ENCODE results near the gene IFNGR1.
"Not testable (repeated sequence)": the region's sequence is repeated elsewhere in the genome, so short reads cannot be mapped to it uniquely, and the experiment has no call there.

IFNGR1 gene

DNA sequence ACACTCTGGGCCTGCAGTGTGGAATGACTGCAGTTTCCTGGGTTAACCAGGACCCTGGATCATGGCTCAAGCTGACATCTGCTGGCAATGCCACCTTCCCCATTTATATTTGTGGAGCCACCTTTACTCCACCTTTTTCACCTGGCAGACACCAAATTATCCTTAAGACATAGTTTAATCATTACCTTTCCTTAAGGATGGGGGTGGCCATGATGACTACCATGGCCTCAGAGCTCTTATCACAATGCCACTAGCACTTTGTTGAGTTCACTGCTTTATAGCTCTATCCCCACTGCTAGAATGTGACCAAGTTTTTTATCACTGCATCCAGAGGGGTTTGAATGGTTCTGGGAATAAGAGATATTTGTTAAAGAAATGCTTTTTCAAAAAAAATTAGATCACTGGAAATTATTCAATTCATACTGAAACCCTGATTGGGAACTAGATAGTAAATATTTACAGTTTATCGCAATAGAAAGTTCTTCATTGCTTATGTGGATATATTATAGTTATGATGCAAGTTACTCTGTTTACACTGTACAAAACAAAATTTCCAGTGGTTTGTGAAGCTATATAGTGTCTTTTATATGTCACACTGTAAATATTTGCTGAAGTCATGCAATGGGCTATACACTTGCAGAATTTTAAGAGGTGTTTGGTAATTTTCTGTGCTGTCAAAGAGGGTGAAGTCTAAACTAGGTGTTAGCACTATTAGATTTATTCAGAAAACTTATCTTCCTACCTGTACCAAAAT is 37.3 kb upstream of the IFNGR1 start:
- H3K27me3 ChIP-seq (replicated peaks; ENCODE audit: control insufficient read depth, insufficient read depth, low read length) = no peaks in the 10 kb centered on the region
- H3K36me3 ChIP-seq (ENCODE audit: control insufficient read depth, insufficient read depth, low read length) = no peaks in the 10 kb centered on the region
- DNase-seq (ENCODE audit: extremely low read depth, insufficient read length) = no peak
- H3K4me3 ChIP-seq (replicated peaks; ENCODE audit: low read depth, low read length) = no peak overlapping the region
- TF ChIP-seq, protein P1, sequence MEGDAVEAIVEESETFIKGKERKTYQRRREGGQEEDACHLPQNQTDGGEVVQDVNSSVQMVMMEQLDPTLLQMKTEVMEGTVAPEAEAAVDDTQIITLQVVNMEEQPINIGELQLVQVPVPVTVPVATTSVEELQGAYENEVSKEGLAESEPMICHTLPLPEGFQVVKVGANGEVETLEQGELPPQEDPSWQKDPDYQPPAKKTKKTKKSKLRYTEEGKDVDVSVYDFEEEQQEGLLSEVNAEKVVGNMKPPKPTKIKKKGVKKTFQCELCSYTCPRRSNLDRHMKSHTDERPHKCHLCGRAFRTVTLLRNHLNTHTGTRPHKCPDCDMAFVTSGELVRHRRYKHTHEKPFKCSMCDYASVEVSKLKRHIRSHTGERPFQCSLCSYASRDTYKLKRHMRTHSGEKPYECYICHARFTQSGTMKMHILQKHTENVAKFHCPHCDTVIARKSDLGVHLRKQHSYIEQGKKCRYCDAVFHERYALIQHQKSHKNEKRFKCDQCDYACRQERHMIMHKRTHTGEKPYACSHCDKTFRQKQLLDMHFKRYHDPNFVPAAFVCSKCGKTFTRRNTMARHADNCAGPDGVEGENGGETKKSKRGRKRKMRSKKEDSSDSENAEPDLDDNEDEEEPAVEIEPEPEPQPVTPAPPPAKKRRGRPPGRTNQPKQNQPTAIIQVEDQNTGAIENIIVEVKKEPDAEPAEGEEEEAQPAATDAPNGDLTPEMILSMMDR (IDR thresholded peaks at IDR 0.05; ENCODE audit: insufficient read depth, low read length, poor library complexity, severe bottlenecking) = no peak

GRCh38 chr6:137254966-137255365 is 35.8 kb upstream of the IFNGR1 start:
- Histone ChIP-seq H3K36me3 (ENCODE audit: control insufficient read depth, insufficient read depth, low read length) (no peaks in the 10 kb centered on the region), H3K4me3 (replicated peaks; ENCODE audit: low read depth, low read length) (no peak overlapping the region), H3K27me3 (replicated peaks; ENCODE audit: control insufficient read depth, insufficient read depth, low read length) (no peaks in the 10 kb centered on the region)
- DNase-seq (ENCODE audit: extremely low read depth, insufficient read length) = no peak
- TF ChIP-seq, protein P1 (IDR thresholded peaks at IDR 0.05; ENCODE audit: insufficient read depth, low read length, poor library complexity, severe bottlenecking) = no peak

GRCh38 chr6:137254430-137254829 is 35.2 kb upstream of the IFNGR1 start:
- not testable (repeated sequence) for DNase-seq (ENCODE audit: extremely low read depth, insufficient read length); H3K36me3 ChIP-seq (ENCODE audit: control insufficient read depth, insufficient read depth, low read length); H3K27me3 ChIP-seq (replicated peaks; ENCODE audit: control insufficient read depth, insufficient read depth, low read length); H3K4me3 ChIP-seq (replicated peaks; ENCODE audit: low read depth, low read length)

DNA sequence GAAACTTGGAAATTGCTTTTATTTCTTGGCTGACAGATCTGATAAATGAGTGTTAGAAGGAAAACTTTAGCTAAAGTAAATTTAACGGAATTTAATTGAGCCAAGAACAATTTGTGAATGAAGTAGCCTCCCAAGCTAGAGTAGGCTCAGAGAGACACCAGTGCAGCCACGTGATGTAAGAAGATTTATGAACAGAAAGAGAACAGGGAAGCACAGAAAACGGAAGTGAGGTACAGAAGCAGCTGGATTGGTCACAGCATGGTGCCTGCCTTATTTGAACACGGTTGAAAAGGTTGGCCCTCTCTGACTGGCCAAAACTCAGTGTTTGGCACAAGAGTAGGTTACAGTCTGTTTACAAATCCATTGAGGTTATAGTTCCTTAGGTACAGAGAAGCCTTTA is 29.5 kb upstream of the IFNGR1 start:
- no peak for DNase-seq (ENCODE audit: extremely low read depth, insufficient read length)
- TF ChIP-seq, protein P1 (IDR thresholded peaks at IDR 0.05; ENCODE audit: insufficient read depth, low read length, poor library complexity, severe bottlenecking) = no peak
- H3K4me3 ChIP-seq (replicated peaks; ENCODE audit: low read depth, low read length) = no peak overlapping the region
- H3K27me3 ChIP-seq (replicated peaks; ENCODE audit: control insufficient read depth, insufficient read depth, low read length) = no peaks in the 10 kb centered on the region
- H3K36me3 ChIP-seq (ENCODE audit: control insufficient read depth, insufficient read depth, low read length) = no peaks in the 10 kb centered on the region

- Histone ChIP-seq H3K4me3 (replicated peaks; ENCODE audit: low read depth, low read length) (no peak overlapping the region), H3K27me3 (replicated peaks; ENCODE audit: control insufficient read depth, insufficient read depth, low read length) (no peaks in the 10 kb centered on the region), H3K36me3 (ENCODE audit: control insufficient read depth, insufficient read depth, low read length) (no peaks in the 10 kb centered on the region)
- DNase-seq (ENCODE audit: extremely low read depth, insufficient read length) = no peak
- TF ChIP-seq, protein P1 (IDR thresholded peaks at IDR 0.05; ENCODE audit: insufficient read depth, low read length, poor library complexity, severe bottlenecking) = no peak
Observed at GRCh38 chr6:137247724-137248123, 28.5 kb upstream of the IFNGR1 start.

- TF ChIP-seq, protein P1 (IDR thresholded peaks at IDR 0.05; ENCODE audit: insufficient read depth, low read length, poor library complexity, severe bottlenecking) = no peak
- H3K27me3 ChIP-seq (replicated peaks; ENCODE audit: control insufficient read depth, insufficient read depth, low read length) = no peaks in the 10 kb centered on the region
- H3K4me3 ChIP-seq (replicated peaks; ENCODE audit: low read depth, low read length) = no peak overlapping the region
- DNase-seq (ENCODE audit: extremely low read depth, insufficient read length) = no peak
- no peaks in the 10 kb centered on the region for H3K36me3 ChIP-seq (ENCODE audit: control insufficient read depth, insufficient read depth, low read length)
Observed at GRCh38 chr6:137246791-137247202, 27.6 kb upstream of the IFNGR1 start.

Measured in GM06990 (cell line).